Left cardiac atrium (tissue), 4 donors: ENCODE measurements around the gene RNF157. TPM values are rescaled to one million over a fixed set of nuclear protein-coding genes. Genes with fewer than 3 reads are reported as not detected.
"Not testable (repeated sequence)": the region's sequence is repeated elsewhere in the genome, so short reads cannot be mapped to it uniquely, and the experiment has no call there.

Experiments
- ATAC-seq, 2 donors: fragments of 200-7000 bp; cut with Tn5 transposase; one replicate each; pipeline ENCODE4 v1.9.1; 2020; ENCODE audit warnings: mild to moderate bottlenecking in 2 of 2, moderate library complexity in 2 of 2
- DNase-seq: peaks from one replicate; pipeline ENCODE4 v3.0.0-alpha.2; 2020
- intact Hi-C, 2 donors: fragments of 100-400 bp; cut with DNase I; formaldehyde crosslinking; loops; one replicate each; pipeline versions ENCODE4 v1.14.1 to v1.15.1; 2022 to 2023
- total RNA-seq, 2 donors: library from RNA; stranded (reverse); fragmentation: NEBNext Ultra II Directional; extraction: Animal tissue kit (Norgen Biotek cat#: 25700); gene quantifications; one replicate each; pipeline ENCODE4 v1.2.1, GENCODE V29; 2021
- donor health status: DM: no; HTN: yes; CAD: no.
- donor health status: DM: no; HTN: yes; CAD: no; lungs with severe emphysema.
- donor health status: DM: yes; HTN: yes; CAD: no.
- donor health status: Dilated cardiomyopathy.

The RNF157 gene
- total RNA-seq, 2 donors from 2014 or later, result 11.1 to 19.9 TPM

GRCh38 chr17:76205542-76206144, 34.6 kb downstream of the RNF157 start:
- intact Hi-C loops, ATAC-seq, DNase-seq: not testable (repeated sequence)

DNA sequence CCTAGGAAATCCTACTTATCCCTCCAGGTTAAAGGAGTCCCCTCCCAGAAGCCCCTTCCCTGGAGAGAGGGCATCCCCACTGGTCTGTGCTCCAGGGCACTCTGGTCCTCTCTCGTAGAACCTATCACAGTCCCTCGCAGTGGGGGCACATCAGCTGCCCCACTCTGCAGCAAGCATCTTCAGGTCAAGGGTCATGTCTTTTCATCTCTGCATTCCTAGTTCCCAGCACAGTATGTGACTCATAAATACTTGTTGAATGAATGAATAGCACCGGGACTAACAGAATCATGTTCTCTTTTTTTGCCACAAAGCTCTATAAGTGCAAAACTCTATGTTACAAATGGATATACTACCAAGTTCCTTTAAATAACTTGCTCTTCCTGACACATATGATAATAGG, 36.0 kb downstream of the RNF157 start:
- DNase-seq (no peak), ATAC-seq (no peak)
- intact Hi-C loops, result no loop called here

- DNase-seq (no peak), ATAC-seq (no peak)
- intact Hi-C loops, result no loop called here
Measured at GRCh38 chr17:76200354-76200753, 39.9 kb downstream of the RNF157 start.

GRCh38 chr17:76199469-76199868, 40.8 kb downstream of the RNF157 start:
- no peak for ATAC-seq
- DNase-seq, result no peak
- intact Hi-C loops, result no loop called here

- ATAC-seq, result no peak
Measured at GRCh38 chr17:76198702-76199101, 41.6 kb downstream of the RNF157 start.

DNA sequence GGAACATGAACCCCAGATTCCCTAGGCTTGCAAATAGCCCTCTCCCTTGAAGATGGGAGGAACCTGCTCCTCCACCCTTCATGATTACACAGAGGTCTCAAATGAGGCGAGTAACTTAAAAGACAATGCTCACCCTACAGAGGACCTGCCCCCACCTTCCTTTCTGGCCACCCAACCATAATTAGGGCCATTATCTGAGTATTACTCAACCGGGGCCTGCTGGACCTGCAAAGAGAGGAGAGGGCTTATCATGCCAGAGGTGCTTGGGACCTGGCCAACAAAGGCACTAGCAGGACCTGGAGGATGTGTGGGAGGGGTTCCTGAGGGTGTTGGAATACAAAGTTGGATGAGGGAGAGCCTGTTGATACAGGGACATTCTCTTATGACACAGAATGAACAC, 42.4 kb downstream of the RNF157 start:
- DNase-seq (peak; percentile 39), ATAC-seq (peak in 1 of 2 donors; percentile 68)
- intact Hi-C loops, result no loop called here

More at GRCh38 chr17:76198702-76199101, 41.6 kb downstream of the RNF157 start:
- intact Hi-C loops, result no loop called here
- DNase-seq, result no peak

DNA sequence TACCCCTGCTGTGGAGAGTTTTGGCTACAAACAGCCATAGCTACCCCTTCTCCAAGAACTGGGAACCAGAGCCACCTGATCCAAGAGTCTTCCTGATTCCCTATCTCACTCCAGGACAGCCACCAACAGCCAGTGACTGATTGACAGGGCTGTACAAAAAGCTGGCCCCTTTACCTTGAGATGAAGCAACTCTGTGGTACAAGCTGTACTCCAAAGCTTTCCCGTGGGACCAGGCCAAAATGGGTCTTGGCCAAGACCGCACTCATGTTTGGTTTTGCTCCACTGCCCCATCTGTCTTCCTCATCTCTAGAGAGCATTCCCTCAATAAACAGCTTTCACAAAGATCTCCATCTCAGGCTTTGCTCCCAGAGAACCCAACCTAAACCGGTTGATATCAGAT, 43.6 kb downstream of the RNF157 start:
- ATAC-seq, result peak; percentile 83 to 85
- intact Hi-C loops, result no loop called here
- DNase-seq, result peak; percentile 56

DNA sequence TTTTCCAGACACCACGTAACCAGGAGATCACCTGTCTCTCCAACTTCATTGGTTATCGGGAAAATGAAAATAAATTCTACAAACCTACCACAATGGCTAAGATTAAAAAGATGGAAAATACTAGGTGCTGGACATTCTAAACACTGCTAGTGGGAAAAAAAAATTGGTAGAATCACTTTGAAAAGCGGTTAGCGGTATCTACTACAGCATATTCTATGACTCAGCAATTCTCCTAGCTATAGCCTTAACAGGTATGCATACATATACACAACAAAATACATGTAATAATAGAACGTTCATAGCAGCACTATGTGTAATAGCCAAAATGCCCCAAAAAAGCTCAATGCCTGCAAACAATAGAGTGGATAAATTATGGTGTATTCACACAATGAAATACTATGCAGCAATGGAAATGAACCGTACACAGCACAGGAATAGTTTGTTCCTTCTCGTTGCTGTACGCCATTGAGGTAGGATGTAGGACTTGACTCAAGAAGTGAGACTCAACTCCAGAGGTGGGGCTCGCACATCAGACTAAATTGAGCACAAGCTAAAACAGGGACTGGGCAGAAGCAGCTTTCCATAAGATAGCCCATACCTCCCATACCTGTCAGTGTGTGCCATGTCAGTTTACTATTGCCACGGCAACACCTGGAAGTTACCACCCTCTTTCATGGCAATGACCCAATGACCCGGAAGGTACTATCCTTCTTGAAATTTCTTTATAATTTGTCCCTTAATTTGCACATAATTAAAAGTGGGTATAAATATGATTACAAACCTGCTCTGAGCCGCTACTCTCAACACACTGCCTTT, 44.8 kb downstream of the RNF157 start:
- ATAC-seq, result no peak
- intact Hi-C loops, result no loop called here
- no peak for DNase-seq

DNA sequence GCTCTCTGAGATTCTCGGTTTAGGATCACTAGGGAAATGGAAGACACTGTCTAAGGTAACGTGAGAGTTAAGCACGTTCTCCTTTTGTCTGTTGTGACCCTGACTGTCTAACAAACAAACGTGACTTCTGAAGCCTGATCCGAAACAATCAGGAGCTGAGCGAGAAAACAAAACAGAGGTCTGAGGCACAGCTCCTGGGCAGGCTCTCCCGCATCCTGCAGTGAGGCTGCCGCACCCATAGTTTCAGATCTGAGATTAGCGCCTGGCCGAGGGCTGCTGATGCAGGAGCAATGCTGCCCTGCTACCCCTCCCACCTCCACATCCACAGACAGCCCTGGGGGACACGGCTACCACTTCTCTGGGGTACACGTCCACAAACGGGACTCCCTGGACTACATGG, 46.7 kb downstream of the RNF157 start:
- intact Hi-C loops, result no loop called here
- DNase-seq (no peak), ATAC-seq (no peak)

GRCh38 chr17:76191896-76192295, 48.4 kb downstream of the RNF157 start:
- ATAC-seq (peak in 1 of 2 donors; percentile 58), DNase-seq (no peak)
- intact Hi-C loops, result no loop called here

GRCh38 chr17:76189741-76190140, 50.6 kb downstream of the RNF157 start:
- ATAC-seq (no peak), DNase-seq (no peak)
- intact Hi-C loops, result loop anchor here in 1 of 2 donors (10.0 kb wide), 2 partner anchors 55 to 85 kb away; no protein-coding TSS in a partner anchor

DNA sequence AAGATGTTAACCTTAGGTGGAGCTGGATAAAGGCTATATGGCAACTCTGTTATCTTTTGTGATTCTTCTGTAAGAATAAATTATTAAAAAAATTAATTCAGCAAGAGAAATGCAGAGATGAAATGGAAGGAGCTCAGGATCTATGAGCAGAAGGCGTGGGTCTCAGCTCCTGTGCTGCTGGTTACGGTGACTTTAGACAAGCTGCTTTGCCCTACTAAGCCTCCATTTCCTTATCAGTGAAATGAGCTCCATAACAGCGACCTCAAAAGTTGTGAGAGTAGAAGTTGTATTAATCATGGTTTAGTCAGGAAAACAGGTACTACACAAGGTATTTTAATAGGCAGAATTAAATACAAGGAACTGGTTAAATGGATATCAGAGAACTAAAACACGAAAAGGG, 51.0 kb downstream of the RNF157 start:
- intact Hi-C loops, result loop anchor here in 1 of 2 donors (10.0 kb wide), 2 partner anchors 54 to 86 kb away; no protein-coding TSS in a partner anchor
- no peak for ATAC-seq
- no peak for DNase-seq

DNA sequence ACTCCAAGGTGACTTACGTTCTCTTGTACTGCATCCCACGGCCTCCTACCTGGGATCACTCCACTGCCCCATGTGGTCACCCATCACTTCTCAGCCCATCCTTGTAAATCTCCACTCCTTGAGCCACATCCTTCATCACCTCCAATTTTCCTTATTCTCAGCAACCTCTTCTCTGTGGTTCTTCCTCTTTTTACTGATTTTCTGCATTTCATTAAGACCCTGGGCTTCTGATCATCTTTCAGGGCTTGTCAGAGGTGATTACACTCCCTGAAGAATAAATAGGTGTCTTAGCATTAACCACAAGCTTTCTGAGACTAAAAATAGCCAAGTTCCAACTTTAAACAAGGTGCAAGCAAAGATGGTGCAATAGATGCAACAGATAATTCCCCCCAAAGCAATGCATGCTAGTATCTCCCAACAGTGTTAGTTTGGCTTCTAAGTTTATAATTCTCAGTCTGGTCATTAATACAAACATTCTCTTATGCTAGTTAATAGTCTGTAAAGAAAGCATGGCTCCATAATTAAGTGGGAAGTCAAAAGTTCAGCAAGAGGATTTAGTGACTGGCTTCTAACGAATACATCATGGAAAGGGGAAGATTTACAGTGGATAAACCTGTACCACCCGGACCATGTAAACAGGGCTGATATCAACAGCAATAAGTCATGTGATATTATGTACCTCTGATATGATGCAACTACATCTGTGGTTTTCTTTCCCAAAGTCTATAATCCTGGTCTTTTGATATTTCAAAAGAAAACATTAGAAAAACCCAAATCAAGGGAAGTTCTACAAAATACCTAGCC, 51.9 kb downstream of the RNF157 start:
- intact Hi-C loops, result loop anchor here in 1 of 2 donors (10.0 kb wide), 2 partner anchors 54 to 86 kb away; no protein-coding TSS in a partner anchor
- ATAC-seq (no peak), DNase-seq (no peak)

GRCh38 chr17:76186774-76187173, 53.5 kb downstream of the RNF157 start:
- ATAC-seq, DNase-seq: not testable (repeated sequence)
- intact Hi-C loops, result loop anchor here in 1 of 2 donors (10.0 kb wide), 2 partner anchors 52 to 88 kb away; no protein-coding TSS in a partner anchor

GRCh38 chr17:76184290-76184689, 56.0 kb downstream of the RNF157 start:
- intact Hi-C loops, result loop anchor here (5.0 to 10.0 kb wide), 4 partner anchors 49 to 93 kb away; no protein-coding TSS in a partner anchor
- ATAC-seq (no peak), DNase-seq (no peak)

- peak; percentile 91 to 95 for ATAC-seq
- intact Hi-C loops, result loop anchor here (5.0 to 10.0 kb wide), 4 partner anchors 47 to 95 kb away; no protein-coding TSS in a partner anchor
- peak; percentile 88 for DNase-seq
Measured at GRCh38 chr17:76182016-76182764, 58.1 kb downstream of the RNF157 start.

DNA sequence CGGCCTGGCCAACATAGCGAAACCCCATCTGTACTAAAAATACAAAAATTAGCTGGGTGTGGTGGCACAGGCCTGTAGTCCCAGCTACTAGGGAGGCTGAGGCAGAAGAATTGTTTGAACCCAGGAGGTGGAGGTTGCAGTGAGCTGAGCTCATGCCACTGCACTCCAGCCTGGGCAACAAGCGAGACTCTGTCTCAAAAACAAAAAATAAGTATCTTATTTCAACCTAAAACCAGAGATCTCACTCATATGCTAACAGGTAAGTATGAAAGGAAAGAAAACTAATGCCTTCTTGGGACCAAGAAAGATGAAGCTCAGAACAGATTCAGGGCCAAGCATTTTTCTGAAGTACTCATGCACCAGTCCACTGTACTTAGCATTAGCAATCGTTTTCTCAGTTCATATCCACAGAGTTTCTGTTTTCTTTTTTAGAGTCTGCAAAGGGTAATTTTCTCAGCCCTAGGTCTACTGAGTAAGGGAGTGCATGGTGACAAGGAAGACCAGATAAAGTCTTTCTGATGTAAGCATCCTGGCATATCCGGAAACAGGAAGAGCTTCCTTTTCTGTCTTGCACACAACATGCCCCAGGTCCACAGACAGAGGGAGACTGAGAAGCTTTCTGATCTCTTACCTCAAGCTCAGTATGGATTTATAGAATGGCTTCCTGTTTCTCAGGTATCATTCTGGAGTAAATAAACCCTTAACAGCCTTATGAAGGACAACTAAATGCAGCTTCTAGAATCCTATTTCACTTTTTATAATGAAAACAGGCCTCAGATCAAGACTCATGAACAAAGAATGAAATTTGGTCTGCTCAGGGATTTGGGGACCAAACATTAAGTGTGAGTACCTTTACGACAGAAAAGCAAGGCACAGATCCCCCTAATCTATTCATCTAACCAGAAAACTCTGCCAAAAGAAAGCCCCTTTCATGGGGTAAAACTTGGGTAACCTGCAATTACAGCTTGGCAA, 60.5 kb downstream of the RNF157 start:
- DNase-seq (no peak), ATAC-seq (no peak)
- intact Hi-C loops, result loop anchor here (5.0 to 10.0 kb wide), 4 partner anchors 45 to 98 kb away; no protein-coding TSS in a partner anchor
